Measurements from ENCODE around the gene PLK5. TPM values are rescaled to one million over a fixed set of nuclear protein-coding genes. Genes with fewer than 3 reads are reported as not detected.
"Not testable (repeated sequence)": the region's sequence is repeated elsewhere in the genome, so short reads cannot be mapped to it uniquely, and the experiment has no call there.

Gene PLK5
- total RNA-seq, 1 donor from 2014 or later: not detected

DNA sequence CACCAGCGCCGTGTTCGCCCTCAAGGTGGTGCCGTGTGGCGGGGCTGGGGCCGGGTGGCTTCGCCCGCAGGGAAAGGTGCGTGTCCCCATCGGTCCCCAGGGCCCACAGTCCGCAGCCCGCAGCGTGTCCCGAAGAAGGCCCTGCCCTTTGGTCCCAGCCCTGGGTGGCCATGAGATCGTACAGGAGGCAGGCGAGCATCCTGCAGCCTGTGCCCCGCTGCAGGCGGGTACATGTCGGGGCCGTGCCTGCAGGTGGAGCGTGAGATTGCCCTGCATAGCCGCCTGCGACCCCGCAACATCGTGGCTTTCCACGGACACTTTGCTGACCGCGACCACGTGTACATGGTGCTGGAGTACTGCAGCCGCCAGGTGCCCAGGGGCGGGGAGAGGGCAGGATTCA lies 1.5 kb downstream of the PLK5 start:
- no peak for DNase-seq

DNA sequence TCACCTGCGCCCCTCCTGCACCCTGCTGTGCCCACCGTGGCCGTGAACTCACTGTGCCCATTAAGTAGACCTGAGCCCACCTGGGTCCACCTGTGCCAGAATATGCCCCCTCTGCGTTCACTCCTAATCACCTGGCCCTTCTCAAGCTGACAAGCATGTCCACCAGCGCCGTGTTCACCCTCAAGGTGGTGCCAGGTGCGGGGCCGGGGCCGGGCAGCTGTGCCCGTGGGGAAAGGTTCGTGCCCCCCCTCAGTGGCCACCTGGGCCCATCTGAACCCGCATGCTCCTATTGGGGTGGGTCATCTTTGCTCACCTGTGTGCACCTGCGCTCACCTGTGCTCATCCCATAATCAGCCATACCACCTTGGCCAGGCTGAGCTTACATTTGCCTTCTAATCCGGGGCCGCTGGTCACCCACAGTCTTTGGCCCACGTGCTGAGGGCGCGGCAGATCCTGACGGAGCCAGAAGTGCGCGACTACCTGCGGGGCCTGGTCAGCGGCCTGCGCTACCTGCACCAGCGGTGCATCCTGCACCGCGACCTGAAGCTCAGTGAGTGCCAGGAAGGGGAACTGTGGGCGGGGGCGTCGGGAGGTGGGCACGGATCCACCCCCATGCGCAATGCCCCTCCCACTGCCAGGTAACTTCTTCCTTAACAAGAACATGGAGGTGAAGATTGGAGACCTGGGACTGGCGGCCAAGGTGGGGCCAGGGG lies 2.3 kb downstream of the PLK5 start:
- DNase-seq: no peak

DNA sequence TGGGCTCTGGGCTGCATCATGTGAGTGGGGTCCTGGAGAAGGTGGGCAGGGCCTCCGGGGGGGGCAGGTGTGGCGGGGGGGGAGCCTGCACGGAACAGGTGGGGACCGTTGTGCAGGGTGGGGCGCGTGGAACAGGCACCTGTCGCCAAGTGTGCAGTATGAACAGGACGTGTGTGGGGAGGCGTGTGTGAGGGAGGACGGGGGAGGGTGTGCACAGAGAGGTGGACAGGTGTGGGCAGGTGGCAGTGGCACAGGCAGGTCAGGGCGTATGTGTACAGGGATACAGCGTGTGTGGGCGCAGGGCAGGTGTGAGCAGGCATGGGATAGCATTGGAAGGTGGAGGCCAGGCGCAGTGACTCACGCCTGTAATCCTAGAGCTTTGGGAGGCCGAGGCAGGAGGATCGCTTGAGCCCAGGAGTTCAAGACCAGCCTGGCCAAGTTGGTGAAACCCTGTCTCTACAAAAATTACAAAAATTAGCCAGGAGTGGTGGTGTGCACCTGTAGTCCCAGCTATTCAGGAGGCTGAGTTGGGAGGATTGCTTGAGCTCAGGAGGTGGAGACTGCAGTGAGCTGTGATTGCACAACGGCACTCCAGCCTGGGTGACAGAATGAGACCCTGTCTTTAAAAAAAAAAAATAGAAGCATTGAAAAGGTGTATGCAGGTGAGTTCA lies 3.2 kb downstream of the PLK5 start:
- no peak for DNase-seq

- DNase-seq: no peak
Measured at GRCh38 chr19:1527650-1528309, 3.9 kb downstream of the PLK5 start.

- no peak for DNase-seq
Measured at GRCh38 chr19:1528596-1529429, 4.9 kb downstream of the PLK5 start.

GRCh38 chr19:1529430-1529816 lies 5.5 kb downstream of the PLK5 start:
- DNase-seq: no peak

DNA sequence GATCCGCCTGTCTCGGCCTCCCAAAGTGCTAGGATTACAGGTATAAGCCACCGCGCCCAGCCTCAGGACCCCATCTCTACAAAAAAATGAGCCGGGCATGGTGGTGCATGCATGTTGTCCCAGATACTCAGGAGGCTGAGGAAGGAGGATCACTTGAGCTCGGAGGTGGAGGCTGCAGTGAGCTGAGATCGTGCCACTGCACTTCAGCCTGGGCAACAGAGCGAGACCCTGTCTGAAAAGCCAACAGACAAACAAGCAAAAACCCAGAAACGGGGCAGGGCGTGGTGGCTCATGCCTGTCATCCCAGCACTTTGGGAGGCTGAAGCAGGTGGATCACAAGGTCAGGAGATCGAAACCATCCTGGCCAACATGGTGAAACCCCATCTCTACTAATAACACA lies 7.0 kb downstream of the PLK5 start:
- DNase-seq: not testable (repeated sequence)

DNA sequence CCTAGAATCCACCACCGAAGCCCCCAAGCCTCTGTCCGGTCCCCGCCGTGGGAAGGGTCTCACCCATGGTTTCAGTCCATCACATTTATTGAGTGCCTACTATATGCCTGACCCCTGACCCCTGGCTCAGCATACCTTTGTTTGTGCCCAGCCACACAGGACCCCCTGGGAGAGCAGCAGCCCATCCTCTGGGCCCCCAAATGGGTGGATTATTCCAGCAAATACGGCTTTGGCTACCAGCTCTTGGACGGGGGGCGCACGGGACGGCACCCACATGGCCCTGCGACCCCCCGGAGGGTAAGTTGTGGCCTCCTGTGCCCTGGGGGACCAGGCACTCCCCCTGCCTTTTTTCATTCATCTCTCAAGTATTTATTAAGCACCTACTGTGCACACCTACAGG lies 7.7 kb downstream of the PLK5 start:
- no peak for DNase-seq

- no peak for DNase-seq
Measured at GRCh38 chr19:1532003-1532402, 8.1 kb downstream of the PLK5 start.

DNA sequence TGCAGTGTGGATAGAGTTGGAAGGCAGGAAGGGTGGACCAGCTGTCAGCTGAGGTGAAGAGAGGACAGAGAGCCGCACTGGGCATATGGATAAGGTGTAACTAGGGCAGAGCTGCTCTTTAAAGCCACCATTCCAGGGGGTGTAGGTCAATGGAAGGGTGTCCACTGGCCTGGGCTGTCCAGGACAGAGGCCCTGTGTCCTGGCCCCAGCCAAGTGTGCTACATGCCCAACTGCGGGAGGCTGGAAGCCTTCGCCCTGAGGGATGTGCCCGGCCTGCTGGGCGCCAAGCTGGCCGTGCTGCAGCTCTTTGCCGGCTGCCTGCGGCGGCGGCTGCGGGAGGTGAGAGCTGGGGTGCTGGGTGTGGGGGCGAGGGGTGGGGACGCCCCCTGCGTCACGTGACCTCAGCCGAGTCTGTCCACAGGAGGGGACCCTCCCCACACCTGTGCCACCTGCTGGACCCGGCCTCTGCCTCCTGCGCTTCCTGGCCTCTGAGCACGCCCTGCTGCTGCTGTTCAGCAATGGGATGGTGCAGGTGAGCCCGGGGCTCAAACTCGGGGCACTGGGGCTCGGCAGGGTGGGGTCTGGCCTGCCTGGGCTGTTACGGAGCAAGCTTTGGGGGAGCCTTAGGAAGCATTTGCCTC lies 9.8 kb downstream of the PLK5 start:
- no peak for DNase-seq

DNA sequence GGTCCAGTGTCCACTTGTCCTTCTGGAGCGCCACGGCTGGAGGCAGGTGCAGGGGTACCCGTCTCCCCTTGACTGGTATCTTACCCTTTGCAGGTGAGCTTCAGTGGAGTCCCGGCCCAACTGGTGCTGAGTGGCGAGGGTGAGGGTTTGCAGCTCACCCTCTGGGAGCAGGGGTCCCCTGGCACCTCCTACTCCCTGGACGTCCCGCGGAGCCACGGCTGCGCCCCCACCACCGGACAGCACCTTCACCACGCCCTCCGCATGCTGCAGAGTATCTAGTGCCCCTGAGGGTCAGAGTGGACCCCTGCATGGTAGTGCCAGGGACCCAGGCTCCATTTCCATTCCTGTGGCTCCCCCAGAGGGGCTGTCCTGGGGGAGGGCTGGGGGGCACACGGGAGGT lies 11.1 kb downstream of the PLK5 start:
- DNase-seq: no peak

DNA sequence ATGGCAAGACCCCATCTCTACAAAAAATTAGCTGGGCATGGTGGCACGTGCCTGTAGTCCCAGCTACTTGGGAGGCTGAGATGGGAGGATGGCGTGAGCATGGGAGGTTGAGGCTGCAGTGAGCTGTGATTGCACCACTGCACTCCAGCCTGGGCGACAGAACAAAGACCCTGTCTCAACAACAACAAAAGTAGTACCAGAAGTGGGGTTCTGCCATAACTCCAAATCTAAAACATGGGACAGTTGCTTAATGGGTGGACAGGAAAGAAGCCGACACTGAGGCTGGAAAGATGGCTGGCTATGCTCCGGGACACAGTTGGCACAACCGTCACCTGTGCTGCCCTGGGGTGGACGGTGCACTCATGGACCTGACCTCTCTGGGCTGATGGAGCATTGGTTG lies 11.8 kb downstream of the PLK5 start:
- not testable (repeated sequence) for DNase-seq

GRCh38 chr19:1538978-1539377 lies 15.1 kb downstream of the PLK5 start:
- no peak for DNase-seq

DNA sequence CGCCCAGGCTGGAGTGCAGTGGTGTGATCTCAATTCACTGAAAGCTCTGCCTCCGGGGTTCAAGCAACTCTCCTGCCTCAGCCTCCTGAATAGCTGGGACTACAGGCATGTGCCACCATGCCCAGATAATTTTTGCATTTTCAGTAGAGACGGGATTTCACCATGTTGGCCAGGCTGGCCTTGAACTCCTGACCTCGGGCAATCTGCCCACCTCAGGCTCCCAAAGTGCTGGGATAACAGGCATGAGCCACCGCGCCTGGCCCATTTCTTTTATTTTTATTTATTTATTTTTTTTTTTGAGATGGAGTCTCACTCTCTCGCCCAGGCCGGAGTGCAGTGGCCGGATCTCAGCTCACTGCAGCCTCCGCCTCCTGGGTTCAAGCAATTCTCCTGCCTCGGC lies 15.9 kb downstream of the PLK5 start:
- not testable (repeated sequence) for DNase-seq

- DNase-seq: no peak
Measured at GRCh38 chr19:1540365-1540925, 16.6 kb downstream of the PLK5 start.

DNA sequence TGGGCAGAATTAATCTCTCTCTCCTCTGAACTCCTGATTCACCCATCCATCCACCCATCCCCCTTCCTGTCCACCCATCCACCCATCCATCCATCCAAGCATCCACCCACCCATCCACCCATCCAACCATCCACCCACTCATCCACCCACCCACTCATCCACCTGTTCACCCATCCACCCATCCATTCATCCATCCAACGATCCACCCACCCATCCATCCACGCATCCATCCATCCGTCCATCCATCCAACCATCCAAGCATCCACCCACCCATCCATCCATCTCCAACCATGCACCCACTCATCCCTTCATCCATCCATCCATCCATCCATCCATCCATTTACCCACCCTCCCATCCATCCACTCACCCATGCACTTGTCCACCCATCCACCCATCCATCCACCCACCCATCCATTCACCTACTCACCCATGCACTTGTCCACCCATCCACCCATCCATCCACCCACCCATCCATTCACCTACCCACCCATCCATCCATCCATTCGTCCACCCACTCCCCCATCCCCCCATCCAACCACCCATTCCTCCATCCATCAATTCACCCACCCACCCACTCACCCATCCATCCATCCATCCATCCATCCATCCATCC lies 25.6 kb downstream of the PLK5 start:
- no peak for DNase-seq

GRCh38 chr19:1551068-1552040 lies 27.5 kb downstream of the PLK5 start:
- no peak for DNase-seq

- no peak for DNase-seq
Measured at GRCh38 chr19:1553415-1553814, 29.5 kb downstream of the PLK5 start.

- DNase-seq: no peak
Measured at GRCh38 chr19:1554968-1555367, 31.1 kb downstream of the PLK5 start.
